ENCODE data around the gene IL20. TPM values are rescaled to one million over a fixed set of nuclear protein-coding genes. Genes with fewer than 3 reads are reported as not detected.

IL20 gene
- total RNA-seq, 2 donors from 2014 or later, result not detected

DNA sequence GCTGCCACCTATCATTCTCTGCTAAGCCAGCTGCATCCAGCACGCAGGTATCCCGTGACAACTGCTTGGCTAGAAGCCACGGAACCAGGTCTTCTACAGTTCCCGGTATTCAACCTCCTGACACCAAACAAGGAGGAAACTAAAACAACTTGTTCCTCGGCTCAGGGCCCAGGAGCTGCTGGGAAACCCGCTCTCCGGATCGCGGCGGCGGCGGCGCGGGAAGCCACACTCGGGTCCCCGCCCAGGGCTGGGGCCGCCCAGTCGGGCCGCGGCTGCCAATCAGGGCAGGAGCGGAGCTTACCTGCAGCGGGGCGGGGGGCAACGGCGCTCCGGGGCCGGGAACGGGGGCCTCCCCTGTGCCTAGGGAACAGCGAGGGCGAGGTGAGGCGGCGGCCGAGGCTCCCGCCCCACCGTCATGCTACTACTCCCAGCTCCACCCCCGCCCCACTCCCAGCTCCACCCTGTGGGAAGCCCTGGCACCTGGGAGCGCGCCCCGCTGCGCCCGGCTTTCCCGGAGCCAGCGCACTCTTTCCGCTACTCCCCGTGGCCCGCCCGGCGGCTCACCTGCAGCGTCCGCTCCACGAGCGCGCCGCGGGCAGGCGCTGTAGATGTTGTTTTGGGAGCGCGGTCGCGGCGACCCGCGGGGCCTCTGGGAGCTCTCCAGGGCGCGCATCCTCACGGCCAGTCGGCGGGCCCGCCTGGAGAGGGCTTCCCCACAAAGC lies 43.9 kb downstream of the IL20 start:
- Mint-ChIP-seq H3K27me3 (no peaks in the 10 kb centered on the region), H3K36me3 (ENCODE audit: low read depth) (peaks cover 86% of the 10 kb centered on the region), H3K4me1 (peaks cover 58% of the 10 kb centered on the region), H3K4me3 (peak overlapping the region; percentile 66), H3K9me3 (no peaks in the 10 kb centered on the region), H3K27ac (no peak overlapping the region)
- ATAC-seq (replicated peaks), result peak; percentile 17

DNA sequence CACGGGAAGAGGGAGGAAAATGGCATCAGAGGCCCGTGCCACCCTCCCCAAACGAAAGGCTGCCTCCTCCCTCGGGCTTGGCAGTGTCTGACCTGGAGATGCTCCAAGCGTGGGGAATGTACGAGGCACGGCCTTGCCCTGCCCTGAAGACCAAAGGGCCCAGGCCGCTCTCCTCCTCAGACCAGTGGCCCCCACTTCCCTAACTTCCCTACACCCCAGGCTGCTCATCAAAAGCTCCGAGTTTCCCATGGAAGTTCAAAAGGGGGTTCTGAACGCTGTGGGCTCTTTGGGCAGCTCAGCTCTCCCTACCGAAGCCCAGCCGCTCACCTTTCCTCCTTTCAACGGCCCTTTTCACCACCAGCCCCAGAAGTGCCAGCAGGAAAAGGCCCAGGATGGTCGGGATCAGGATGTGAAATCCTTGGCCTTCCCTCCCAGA lies 44.5 kb downstream of the IL20 start:
- no peaks in the 10 kb centered on the region for H3K9me3 Mint-ChIP-seq
- H3K4me3 Mint-ChIP-seq, result peak overlapping the region; percentile 44
- H3K27ac Mint-ChIP-seq, result no peak overlapping the region
- H3K4me1 Mint-ChIP-seq, result peaks cover 58% of the 10 kb centered on the region
- no peaks in the 10 kb centered on the region for H3K27me3 Mint-ChIP-seq
- H3K36me3 Mint-ChIP-seq (ENCODE audit: low read depth), result peaks cover 86% of the 10 kb centered on the region
- ATAC-seq (replicated peaks), result no peak

DNA sequence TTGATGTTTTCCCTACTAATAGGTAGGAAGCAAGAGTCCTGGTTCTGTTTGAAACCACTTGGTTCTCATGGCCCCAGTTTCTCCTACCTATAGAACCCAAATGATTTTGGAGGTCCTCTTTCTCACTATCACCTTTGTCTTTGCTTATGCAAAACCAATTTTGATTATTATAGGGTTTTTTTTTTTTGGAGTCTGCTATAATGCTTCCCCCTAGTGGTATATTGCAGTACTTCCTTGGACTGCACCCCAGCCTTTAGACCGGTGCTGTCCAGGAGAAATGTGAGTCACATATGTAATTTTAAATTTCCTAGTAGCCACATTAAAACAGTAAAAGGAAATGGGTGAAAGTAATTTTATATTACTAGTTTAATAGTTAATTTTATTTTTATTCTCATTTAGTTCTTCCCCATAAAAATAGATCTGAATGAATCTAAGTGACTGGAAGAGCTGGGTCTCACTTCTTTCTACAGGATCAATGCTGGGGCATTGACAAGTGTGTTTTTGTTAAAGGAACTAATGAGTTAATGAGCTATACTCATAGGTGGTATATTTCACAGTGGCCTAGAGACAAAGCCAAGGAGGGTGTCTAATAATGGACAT lies 45.7 kb downstream of the IL20 start:
- peaks cover 58% of the 10 kb centered on the region for H3K4me1 Mint-ChIP-seq
- no peaks in the 10 kb centered on the region for H3K9me3 Mint-ChIP-seq
- H3K36me3 Mint-ChIP-seq (ENCODE audit: low read depth), result peaks cover 86% of the 10 kb centered on the region
- ATAC-seq (replicated peaks), result peak; percentile 55
- H3K27me3 Mint-ChIP-seq, result no peaks in the 10 kb centered on the region
- H3K4me3 Mint-ChIP-seq, result peak overlapping the region; percentile 44
- no peak overlapping the region for H3K27ac Mint-ChIP-seq

DNA sequence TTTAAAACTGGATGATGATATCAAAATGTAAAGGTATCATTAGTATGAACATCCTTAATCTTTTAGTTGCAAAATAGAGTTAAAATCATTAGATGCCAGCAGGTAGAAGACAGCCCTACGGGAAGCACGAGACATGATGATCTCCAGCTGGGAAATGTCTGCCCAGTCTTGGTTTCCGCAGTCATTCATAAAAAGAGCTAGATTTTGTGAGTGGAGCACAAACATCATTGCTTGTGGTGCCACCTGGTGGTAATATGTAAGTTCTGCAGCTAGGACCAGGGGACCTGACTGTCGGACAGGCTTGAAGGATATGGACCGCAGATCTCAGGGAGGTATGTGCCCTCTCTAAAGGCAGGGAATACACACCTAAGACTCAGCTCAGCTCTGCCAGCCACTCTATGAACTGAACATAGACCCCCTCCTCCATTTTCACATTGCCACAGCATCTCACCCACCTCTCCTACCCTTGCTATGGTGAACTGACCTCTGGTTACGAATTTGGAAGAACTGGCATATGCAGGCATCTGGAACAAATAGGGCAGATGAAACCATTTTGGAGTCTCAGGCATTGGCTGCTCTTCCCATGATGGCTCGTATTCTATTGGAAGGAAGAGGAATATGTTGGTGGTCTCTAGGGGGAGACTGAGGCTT lies 47.1 kb downstream of the IL20 start:
- Mint-ChIP-seq H3K36me3 (ENCODE audit: low read depth) (peaks cover 89% of the 10 kb centered on the region), H3K4me1 (peaks cover 64% of the 10 kb centered on the region), H3K9me3 (no peaks in the 10 kb centered on the region), H3K4me3 (peak overlapping the region; percentile 33), H3K27ac (peak overlapping the region; percentile 16), H3K27me3 (no peaks in the 10 kb centered on the region)
- peak; percentile 56 for ATAC-seq (replicated peaks)

DNA sequence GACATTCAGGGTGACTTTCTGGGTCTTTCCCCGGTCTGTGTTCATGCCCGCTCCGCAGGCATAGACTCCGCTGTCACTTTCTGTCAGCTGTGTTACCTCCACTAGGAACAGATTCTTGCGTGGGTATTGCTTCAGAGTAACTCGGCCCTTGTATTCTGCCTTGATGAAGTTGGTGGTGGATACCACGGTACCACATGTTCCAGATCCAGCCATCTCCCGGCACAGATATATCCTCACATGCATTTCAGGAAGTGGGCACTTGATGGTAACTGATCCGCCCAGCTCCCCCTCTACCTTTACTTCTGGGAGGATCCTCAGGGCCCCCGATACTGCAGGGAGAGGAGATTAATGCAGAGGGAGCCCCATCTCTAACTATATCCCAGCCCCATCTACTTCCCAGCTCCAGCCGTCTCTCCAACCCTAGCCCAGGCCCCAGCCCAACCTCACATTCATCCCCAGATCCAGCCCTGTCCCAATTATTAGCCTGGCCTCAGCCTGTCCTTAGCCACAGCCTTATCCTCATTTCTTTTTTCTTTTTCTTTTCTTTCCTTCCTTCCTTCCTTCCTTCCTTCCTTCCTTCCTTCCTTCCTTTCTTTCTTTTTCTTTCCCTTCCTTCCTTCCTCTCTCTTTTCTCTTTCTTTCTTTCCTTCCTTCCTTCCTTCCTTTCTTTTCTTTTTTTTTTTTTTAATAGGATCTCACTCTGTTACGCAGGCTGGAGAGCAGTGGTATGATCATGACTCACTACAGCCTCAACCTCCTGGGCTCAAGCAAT lies 48.5 kb downstream of the IL20 start:
- Mint-ChIP-seq H3K4me1 (peaks cover 67% of the 10 kb centered on the region), H3K4me3 (no peak overlapping the region), H3K27me3 (no peaks in the 10 kb centered on the region), H3K27ac (peak overlapping the region; percentile 36), H3K9me3 (no peaks in the 10 kb centered on the region), H3K36me3 (ENCODE audit: low read depth) (peaks cover 87% of the 10 kb centered on the region)
- ATAC-seq (replicated peaks), result no peak

DNA sequence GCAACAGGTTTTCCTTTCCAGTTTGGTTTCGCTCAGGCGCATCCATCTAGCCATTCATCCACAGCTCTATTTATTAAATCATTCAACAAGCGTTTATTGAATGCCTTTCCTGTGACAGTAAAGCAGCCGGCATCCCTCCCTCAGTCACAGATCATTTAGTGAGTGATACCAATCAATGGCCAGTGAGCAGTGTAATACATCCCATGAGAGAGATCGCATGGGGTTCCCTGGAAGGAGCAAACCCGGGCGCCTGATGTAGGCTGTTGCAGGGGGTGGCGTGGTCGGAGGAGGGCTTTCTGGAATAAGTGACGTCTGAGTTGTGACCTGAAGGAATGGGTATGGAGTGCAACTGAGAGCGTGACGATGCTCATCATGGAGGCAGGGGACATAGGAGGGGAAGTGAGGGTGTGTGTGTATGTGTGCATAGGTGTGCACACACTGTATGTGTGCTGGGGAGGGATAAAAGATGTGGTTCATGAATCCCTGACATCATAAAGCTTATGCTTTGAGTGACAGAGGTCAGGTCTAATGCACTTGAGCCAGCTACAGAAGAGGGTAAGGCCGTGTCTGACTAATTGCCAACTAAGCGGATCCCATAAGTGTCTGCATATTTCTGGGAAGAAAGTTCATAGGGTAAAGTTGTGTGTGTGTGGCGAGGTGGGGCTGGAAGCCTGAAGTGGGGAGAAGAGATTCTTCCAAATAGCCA lies 49.8 kb downstream of the IL20 start:
- Mint-ChIP-seq H3K4me3 (no peak overlapping the region), H3K9me3 (no peaks in the 10 kb centered on the region), H3K36me3 (ENCODE audit: low read depth) (peaks cover 95% of the 10 kb centered on the region), H3K27ac (peak overlapping the region; percentile 36), H3K27me3 (no peaks in the 10 kb centered on the region), H3K4me1 (peaks cover 71% of the 10 kb centered on the region)
- ATAC-seq (replicated peaks), result no peak

DNA sequence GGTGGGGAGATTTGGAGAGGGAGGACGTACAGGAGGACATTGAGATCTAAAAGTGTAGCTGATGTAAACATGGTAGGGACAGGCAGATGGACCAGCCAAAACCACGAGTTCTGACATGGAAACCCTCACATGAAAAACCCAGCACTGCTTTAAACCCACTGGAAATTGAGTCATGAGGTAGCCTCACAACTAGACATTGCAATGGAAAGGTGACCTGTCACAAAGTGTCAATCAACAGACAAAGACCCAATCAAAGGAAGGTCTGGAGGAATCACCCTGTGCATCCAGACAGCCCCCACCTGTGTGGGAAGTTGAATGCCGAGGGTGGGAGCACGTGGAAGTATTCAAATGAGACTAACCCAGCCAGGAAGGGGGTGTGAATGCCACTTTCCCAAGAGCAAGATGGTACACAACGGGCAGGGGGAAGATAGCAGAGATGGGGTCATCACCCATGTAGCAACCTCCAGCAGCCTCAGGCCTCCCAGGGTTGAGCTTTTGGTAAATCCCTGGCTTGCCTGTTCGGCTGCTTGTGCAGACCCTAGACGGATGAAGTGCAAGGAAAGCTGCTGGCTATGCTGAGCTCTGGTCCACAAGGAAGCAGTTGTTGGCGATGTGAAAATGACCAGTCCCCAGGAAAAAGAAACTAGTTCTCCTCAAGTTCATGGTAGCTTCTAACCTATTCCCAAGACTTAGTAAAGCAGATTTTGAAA lies 50.7 kb downstream of the IL20 start:
- no peaks in the 10 kb centered on the region for H3K9me3 Mint-ChIP-seq
- peak overlapping the region; percentile 36 for H3K27ac Mint-ChIP-seq
- H3K4me3 Mint-ChIP-seq, result no peak overlapping the region
- no peaks in the 10 kb centered on the region for H3K27me3 Mint-ChIP-seq
- ATAC-seq (replicated peaks), result peak; percentile 46
- H3K36me3 Mint-ChIP-seq (ENCODE audit: low read depth), result peaks cover 95% of the 10 kb centered on the region
- H3K4me1 Mint-ChIP-seq, result peaks cover 73% of the 10 kb centered on the region

DNA sequence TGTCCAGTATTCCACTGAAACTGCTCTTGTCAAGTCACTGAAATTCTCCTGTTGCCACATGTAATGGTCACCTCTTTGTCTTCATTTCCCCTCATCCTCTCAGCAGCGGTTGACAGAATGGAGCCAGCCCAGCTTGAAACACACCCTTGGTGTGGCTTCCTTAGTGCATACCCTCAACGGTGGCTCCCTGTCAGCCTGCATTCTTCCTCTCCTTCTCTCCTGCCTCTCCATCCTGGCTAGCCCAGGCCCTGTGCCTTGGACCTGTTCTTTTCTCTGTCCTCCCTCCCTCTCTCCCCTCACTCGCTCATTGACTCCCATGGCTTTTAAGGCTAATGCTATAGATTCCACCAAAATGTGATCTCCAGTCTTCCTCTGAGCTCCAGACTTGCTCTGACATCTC lies 52.7 kb downstream of the IL20 start:
- Mint-ChIP-seq H3K36me3 (ENCODE audit: low read depth) (peaks cover 78% of the 10 kb centered on the region), H3K4me1 (peaks cover 55% of the 10 kb centered on the region), H3K9me3 (no peaks in the 10 kb centered on the region), H3K4me3 (no peak overlapping the region), H3K27me3 (no peaks in the 10 kb centered on the region), H3K27ac (peak overlapping the region; percentile 36)
- ATAC-seq (replicated peaks), result no peak

Other genes starting within 250 kb of the IL20 start
- 10 to 100 TPM in 1 of 2 donors, 1 to 10 TPM in 1; 9.3 to 12.3 TPM for gene DYRK3, start 230.1 kb upstream of the IL20 start, total RNA-seq
- gene MAPKAPK2, start 180.7 kb upstream of the IL20 start, total RNA-seq, result 10 to 100 TPM; 64.6 to 85.3 TPM
- not detected for gene IL19, start 94.8 kb upstream of the IL20 start, total RNA-seq
- 1 to 10 TPM; 1.8 to 3.2 TPM for gene IL10, start 93.1 kb upstream of the IL20 start, total RNA-seq
- gene IL24, start 31.8 kb downstream of the IL20 start, total RNA-seq, result 1 to 10 TPM in 1 of 2 donors, under 1 TPM in 1; 0.15 to 4.6 TPM
- gene FCMR, start 56.3 kb downstream of the IL20 start, total RNA-seq, result 10 to 100 TPM; 22.7 to 74.0 TPM
- under 1 TPM in 1 of 2 donors, not detected in 1; 0.34 TPM for gene PIGR, start 80.8 kb downstream of the IL20 start, total RNA-seq
- not detected for gene FCAMR, start 104.8 kb downstream of the IL20 start, total RNA-seq
- gene C1orf116, start 167.1 kb downstream of the IL20 start, total RNA-seq, result not detected
- 1 to 10 TPM; 6.7 to 7.1 TPM for gene YOD1, start 185.6 kb downstream of the IL20 start, total RNA-seq
- gene PFKFB2, start 187.7 kb downstream of the IL20 start, total RNA-seq, result 1 to 10 TPM in 1 of 2 donors, under 1 TPM in 1; 0.85 to 1.3 TPM
- 1 to 10 TPM in 1 of 2 donors, under 1 TPM in 1; 0.58 to 2.1 TPM for gene C4BPB, start 223.2 kb downstream of the IL20 start, total RNA-seq
- gene C4BPA, start 238.6 kb downstream of the IL20 start, total RNA-seq, result not detected

Measured in activated T-helper 17 cell treated with anti-CD3 and anti-CD28 coated beads, Interleukin-2, amount 50 U/mL, for 72 hours (primary cell).